HFFc6 (cell line): ENCODE measurements around the gene ZDHHC15. TPM values are rescaled to one million over a fixed set of nuclear protein-coding genes. Genes with fewer than 3 reads are reported as not detected.
"Not testable (repeated sequence)": the region's sequence is repeated elsewhere in the genome, so short reads cannot be mapped to it uniquely, and the experiment has no call there.

Experiments used
- DNase-seq: peaks from one replicate; pipeline ENCODE4 v3.0.0-alpha.2; 2018
- H3K27ac Mint-ChIP-seq: 2 replicates; pipeline ENCODE4 v1.8.0; 2020; ENCODE audit warnings: mild to moderate bottlenecking, mixed read lengths
- H3K27me3 Mint-ChIP-seq: 2 replicates; pipeline ENCODE4 v1.8.0; 2021; ENCODE audit warnings: mild to moderate bottlenecking, moderate library complexity, mixed read lengths; ENCODE audit not compliant: insufficient read depth
- H3K36me3 Mint-ChIP-seq: 2 replicates; pipeline ENCODE4 v1.8.0; 2021; ENCODE audit warnings: low read depth, mixed read lengths
- H3K4me1 Mint-ChIP-seq: 2 replicates; pipeline ENCODE4 v1.8.0; 2020; ENCODE audit warnings: low read depth, mixed read lengths
- H3K4me3 Mint-ChIP-seq: 2 replicates; pipeline ENCODE4 v1.8.0; 2020; ENCODE audit warnings: mild to moderate bottlenecking, moderate library complexity, mixed read lengths
- H3K9me3 Mint-ChIP-seq: 2 replicates; pipeline ENCODE4 v1.8.0; 2020; ENCODE audit warnings: mild to moderate bottlenecking, mixed read lengths
- total RNA-seq, 6 experiments: library from RNA; stranded (reverse); fragmentation: NEBNext Ultra II Directional; extraction: Animal tissue kit (Norgen Biotek cat#: 25700); gene quantifications; 2 replicates in 1 of 6; 3 replicates in 5 of 6; pipeline ENCODE4 v1.2.3, GENCODE V29; 2021
- TF ChIP-seq, protein P1 (sequence below): fragments of 200-600 bp; sonication (generic); IDR thresholded peaks from 2 replicates; pipeline ENCODE4 v1.5.0; 2021; ENCODE audit warnings: antibody characterized with exemption, mild to moderate bottlenecking

ZDHHC15 gene
- total RNA-seq, 6 experiments from 2014 or later, result not detected

DNA sequence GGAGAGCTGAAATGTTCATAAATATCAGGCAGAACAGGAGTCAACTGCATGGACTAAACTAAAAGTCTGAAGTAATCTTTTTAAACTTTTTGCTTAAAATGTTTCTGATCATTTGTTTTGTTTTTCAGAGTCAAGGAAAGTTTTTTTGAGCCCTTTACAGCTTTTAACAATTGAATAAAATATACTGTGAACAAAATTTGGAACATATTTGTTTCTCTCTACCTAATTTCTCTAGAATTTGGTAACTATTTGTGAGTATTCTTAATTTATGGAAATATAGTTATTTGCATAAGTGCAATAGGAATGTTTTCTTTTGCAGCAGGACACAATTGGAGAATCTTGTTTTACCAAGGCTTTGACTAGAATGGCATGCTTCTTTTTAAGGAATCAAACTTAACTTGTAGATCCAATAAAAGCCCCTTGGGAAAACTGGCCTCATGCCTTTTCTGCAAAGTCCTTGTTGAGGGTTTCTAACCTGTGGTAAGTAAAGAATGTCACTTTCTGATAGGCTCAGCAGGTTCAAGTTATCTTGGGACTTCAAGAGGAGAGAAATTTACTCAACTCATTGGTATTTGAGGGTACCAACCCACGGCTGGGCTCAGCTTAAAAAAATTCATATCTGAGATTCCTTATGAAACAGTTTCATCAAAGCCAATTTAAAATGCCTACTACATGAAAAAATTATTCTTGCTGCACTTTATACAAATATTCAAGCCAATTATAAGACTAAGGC, 157.4 kb downstream of the ZDHHC15 start:
- TF ChIP-seq, protein P1, sequence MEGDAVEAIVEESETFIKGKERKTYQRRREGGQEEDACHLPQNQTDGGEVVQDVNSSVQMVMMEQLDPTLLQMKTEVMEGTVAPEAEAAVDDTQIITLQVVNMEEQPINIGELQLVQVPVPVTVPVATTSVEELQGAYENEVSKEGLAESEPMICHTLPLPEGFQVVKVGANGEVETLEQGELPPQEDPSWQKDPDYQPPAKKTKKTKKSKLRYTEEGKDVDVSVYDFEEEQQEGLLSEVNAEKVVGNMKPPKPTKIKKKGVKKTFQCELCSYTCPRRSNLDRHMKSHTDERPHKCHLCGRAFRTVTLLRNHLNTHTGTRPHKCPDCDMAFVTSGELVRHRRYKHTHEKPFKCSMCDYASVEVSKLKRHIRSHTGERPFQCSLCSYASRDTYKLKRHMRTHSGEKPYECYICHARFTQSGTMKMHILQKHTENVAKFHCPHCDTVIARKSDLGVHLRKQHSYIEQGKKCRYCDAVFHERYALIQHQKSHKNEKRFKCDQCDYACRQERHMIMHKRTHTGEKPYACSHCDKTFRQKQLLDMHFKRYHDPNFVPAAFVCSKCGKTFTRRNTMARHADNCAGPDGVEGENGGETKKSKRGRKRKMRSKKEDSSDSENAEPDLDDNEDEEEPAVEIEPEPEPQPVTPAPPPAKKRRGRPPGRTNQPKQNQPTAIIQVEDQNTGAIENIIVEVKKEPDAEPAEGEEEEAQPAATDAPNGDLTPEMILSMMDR, result no peak
- H3K4me3 Mint-ChIP-seq, result no peak overlapping the region
- H3K36me3 Mint-ChIP-seq, result no peaks in the 10 kb centered on the region
- H3K27me3 Mint-ChIP-seq, result no peaks in the 10 kb centered on the region
- H3K27ac Mint-ChIP-seq, result no peak overlapping the region
- peak; percentile 0 for DNase-seq
- no peaks in the 10 kb centered on the region for H3K4me1 Mint-ChIP-seq
- no peaks in the 10 kb centered on the region for H3K9me3 Mint-ChIP-seq

DNA sequence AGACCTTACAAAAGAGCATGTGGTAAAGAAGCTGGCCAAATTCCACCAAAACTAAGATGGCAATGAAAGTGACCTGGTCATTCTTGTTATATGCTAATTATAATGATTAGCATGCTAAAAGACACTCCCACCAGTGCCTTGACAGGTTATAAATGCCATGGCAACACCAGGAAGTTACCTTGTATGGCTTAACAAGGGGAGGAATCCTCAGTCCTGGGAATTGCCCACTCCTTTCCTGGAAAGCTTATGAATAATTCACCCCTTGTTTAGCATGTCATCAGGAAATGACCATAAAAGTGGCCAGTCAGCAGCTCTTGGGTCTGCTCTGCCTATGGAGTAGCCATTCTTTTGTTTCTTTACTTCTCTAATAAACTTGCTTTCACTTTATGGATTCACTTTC, 161.0 kb downstream of the ZDHHC15 start:
- Mint-ChIP-seq H3K27ac (no peak overlapping the region), H3K27me3 (no peaks in the 10 kb centered on the region), H3K4me3 (no peak overlapping the region), H3K4me1 (no peaks in the 10 kb centered on the region), H3K36me3 (no peaks in the 10 kb centered on the region), H3K9me3 (no peaks in the 10 kb centered on the region)
- no peak for DNase-seq
- TF ChIP-seq, protein P1, result no peak

DNA sequence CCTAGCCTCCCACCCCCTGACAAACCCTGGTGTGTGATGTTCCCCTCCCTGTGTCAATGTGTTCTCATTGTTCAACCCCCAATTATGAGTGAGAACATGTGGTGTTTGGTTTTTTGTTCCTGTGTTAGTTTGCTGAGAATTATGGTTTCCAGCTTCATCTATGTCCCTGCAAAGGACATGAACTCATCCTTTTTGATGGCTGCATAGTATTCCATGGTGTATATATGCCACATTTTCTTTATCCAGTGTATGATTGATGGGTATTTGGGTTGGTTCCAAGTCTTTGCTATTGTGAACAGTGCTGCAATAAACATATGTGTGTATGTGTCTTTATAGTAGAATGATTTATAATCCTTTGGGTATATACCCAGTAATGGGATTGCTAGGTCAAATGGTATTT, 174.2 kb downstream of the ZDHHC15 start:
- not testable (repeated sequence) for H3K27me3 Mint-ChIP-seq, H3K4me3 Mint-ChIP-seq, H3K9me3 Mint-ChIP-seq, H3K36me3 Mint-ChIP-seq, DNase-seq, H3K4me1 Mint-ChIP-seq, H3K27ac Mint-ChIP-seq

DNA sequence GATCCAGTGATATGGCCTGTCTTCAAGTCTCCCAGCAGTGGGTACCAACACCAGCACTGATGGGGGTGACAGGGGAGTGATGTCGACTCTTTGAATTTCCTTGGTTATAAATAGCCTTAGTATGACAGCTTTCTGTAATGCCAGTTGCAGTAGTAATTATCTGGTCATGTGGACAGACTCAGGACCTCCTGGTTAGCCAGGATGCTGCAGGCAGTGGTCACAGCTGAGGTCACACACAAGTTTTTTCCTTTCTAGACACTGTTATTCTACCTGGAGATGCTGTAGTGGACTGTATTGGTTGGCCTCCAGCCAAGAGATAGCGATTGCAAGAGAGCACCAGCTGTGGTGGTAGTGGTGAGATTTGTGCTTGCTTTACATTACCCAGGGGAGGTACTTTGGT, 185.3 kb downstream of the ZDHHC15 start:
- Mint-ChIP-seq H3K4me3 (no peak overlapping the region), H3K9me3 (peaks cover 5% of the 10 kb centered on the region; the same call in 1 of the 2 replicates), H3K36me3 (peaks cover 7% of the 10 kb centered on the region), H3K4me1 (no peaks in the 10 kb centered on the region), H3K27me3 (peaks cover 2% of the 10 kb centered on the region; the same call in 1 of the 2 replicates), H3K27ac (no peak overlapping the region)
- TF ChIP-seq, protein P1, result no peak
- no peak for DNase-seq

DNA sequence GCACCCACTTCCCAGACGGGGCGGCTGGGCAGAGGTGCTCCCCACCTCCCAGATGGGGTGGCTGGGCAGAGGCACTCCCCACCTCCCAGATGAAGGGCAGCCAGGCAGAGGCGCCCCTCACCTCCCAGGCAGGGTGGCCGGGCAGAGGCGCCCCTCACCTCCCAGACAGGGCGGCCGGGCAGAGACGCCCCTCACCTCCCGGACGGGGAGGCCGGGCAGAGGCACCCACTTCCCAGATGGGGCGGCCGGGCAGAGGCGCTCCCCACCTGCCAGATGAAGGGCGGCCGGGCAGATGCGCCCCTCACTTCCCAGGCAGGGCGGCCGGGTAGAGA, 187.7 kb downstream of the ZDHHC15 start:
- TF ChIP-seq, protein P1, result no peak
- no peak overlapping the region for H3K4me3 Mint-ChIP-seq
- H3K9me3 Mint-ChIP-seq, result peaks cover 10% of the 10 kb centered on the region; the same call in 1 of the 2 replicates
- no peaks in the 10 kb centered on the region for H3K27me3 Mint-ChIP-seq
- peaks cover 19% of the 10 kb centered on the region for H3K36me3 Mint-ChIP-seq
- no peaks in the 10 kb centered on the region for H3K4me1 Mint-ChIP-seq
- no peak for DNase-seq
- H3K27ac Mint-ChIP-seq, result no peak overlapping the region

DNA sequence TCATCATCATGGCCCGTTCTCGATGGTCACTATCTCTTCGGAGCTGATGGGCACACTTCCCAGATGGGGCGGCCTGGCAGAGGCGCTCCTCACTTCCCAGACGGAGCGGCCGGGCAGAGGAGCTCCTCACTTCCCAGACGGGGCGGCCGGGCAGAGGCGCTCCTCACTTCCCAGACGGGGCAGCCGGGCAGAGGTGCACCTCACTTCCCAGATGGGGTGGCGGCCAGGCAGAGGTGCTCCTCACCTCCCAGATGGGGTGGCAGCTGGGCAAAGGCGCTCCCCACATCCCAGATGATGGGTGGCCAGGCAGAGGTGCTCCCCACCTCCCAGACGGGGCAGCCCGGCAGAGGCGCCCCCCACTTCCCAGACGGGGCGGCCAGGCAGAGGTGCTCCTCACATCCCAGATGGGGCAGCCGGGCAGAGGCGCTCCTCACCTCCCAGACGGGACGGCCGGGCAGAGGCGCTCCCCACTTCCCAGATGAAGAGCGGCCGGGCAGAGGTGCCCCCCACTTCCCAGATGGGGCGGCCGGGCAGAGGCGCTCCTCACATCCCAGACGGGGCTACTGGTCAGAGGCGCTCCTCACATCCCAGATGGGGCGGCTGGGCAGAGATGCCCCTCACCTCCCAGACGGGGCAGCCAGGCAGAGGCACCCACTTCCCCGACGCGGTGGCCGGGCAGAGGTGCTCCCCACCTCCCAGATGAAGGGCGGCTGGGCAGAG, 188.3 kb downstream of the ZDHHC15 start:
- H3K36me3 Mint-ChIP-seq, result peaks cover 19% of the 10 kb centered on the region
- H3K9me3 Mint-ChIP-seq, H3K4me1 Mint-ChIP-seq, H3K27me3 Mint-ChIP-seq, H3K27ac Mint-ChIP-seq, H3K4me3 Mint-ChIP-seq, DNase-seq: not testable (repeated sequence)
